Stimulated activated CD4-positive, alpha-beta T cell treated with anti-CD3 and anti-CD28 coated beads, Interleukin-15, amount 100 ng/mL, for 24 hours (primary cell): Measurements from ENCODE around the gene HDAC10.

Source experiments
- DNase-seq: peaks from one replicate; pipeline ENCODE4 v3.0.0-alpha.2; 2020

Gene HDAC10

GRCh38 chr22:50250555-50251476, at the start of gene HDAC10:
Gene HDAC10, minus strand, starts transcription at chr22:50251265. Its CDS starts 233 bp downstream, at chr22:50251032.
- DNase-seq, result peak; percentile 92

GRCh38 chr22:50300620-50301257, 49.7 kb upstream of the HDAC10 start:
- DNase-seq, result no peak

- no peak for DNase-seq
Observed at GRCh38 chr22:50299785-50300619, 48.9 kb upstream of the HDAC10 start.

- DNase-seq, result no peak
Observed at GRCh38 chr22:50298937-50299784, 48.1 kb upstream of the HDAC10 start.

GRCh38 chr22:50298266-50298637, 47.2 kb upstream of the HDAC10 start:
- no peak for DNase-seq

GRCh38 chr22:50297510-50298265, 46.6 kb upstream of the HDAC10 start:
- DNase-seq, result no peak

- no peak for DNase-seq
Observed at GRCh38 chr22:50296658-50297490, 45.8 kb upstream of the HDAC10 start.

- no peak for DNase-seq
Observed at GRCh38 chr22:50294319-50294656, 43.2 kb upstream of the HDAC10 start.

GRCh38 chr22:50293441-50294318, 42.6 kb upstream of the HDAC10 start:
- DNase-seq, result no peak

GRCh38 chr22:50292643-50293440, 41.8 kb upstream of the HDAC10 start:
- DNase-seq, result no peak

- no peak for DNase-seq
Observed at GRCh38 chr22:50289942-50290630, 39.0 kb upstream of the HDAC10 start.

- no peak for DNase-seq
Observed at GRCh38 chr22:50289151-50289941, 38.3 kb upstream of the HDAC10 start.

- no peak for DNase-seq
Observed at GRCh38 chr22:50287731-50288130, 36.7 kb upstream of the HDAC10 start.

- no peak for DNase-seq
Observed at GRCh38 chr22:50286701-50287318, 35.7 kb upstream of the HDAC10 start.

GRCh38 chr22:50286275-50286674, 35.2 kb upstream of the HDAC10 start:
- DNase-seq, result no peak

GRCh38 chr22:50285568-50286229, 34.6 kb upstream of the HDAC10 start:
- no peak for DNase-seq
